Colonic mucosa (tissue), 4 donors: ENCODE results near the gene ROR2. TPM values are rescaled to one million over a fixed set of nuclear protein-coding genes. Genes with fewer than 3 reads are reported as not detected.

Experiments used
- DNase-seq: peaks from one replicate; pipeline ENCODE4 v3.0.0-alpha.2; 2020
- H3K27ac ChIP-seq: fragments of 200-600 bp; one replicate; pipeline ENCODE4 v1.8.0; 2021
- H3K27me3 ChIP-seq: fragments of 200-600 bp; one replicate; pipeline ENCODE4 v1.8.0; 2021
- H3K36me3 ChIP-seq: fragments of 200-600 bp; one replicate; pipeline ENCODE4 v1.8.0; 2021
- H3K4me1 ChIP-seq: fragments of 200-600 bp; one replicate; pipeline ENCODE4 v1.8.0; 2021; ENCODE audit warnings: mild to moderate bottlenecking
- H3K4me3 ChIP-seq: fragments of 200-600 bp; one replicate; pipeline ENCODE4 v1.8.0; 2021
- H3K9ac ChIP-seq, 2 donors: one replicate each; pipeline ENCODE4 v1.7.0; 2013; ENCODE audit warnings: control low read depth in 2 of 2, low read depth in 2 of 2, low read length in 2 of 2
- H3K9me3 ChIP-seq: fragments of 200-600 bp; one replicate; pipeline ENCODE4 v1.8.0; 2021
- CTCF ChIP-seq: fragments of 200-600 bp; IDR thresholded peaks from one replicate; pipeline ENCODE4 v1.8.0; 2022; ENCODE audit warnings: antibody characterized with exemption, mild to moderate bottlenecking
- intact Hi-C: fragments of 100-400 bp; cut with DNase I; formaldehyde crosslinking; loops from one replicate; pipeline ENCODE4 v1.14.1; 2022
- total RNA-seq, 2 donors: library from RNA; stranded (reverse); fragmentation: NEBNext Ultra II Directional in 1 of 2; extraction: Animal tissue kit (Norgen Biotek cat#: 25700) in 1 of 2; gene quantifications; one replicate each; pipeline ENCODE4 v1.2.1, GENCODE V29; 2021
- donor health status: healthy.
- donor health status: DM: no; HTN: no; CAD: no.
- donor health status: DM: no; HTN: no; CAD: no.

The ROR2 gene
- total RNA-seq, 2 donors from 2014 or later = 1.7 to 9.1 TPM

GRCh38 chr9:91741522-91741921 lies 208.5 kb downstream of the ROR2 start:
- Histone ChIP-seq H3K4me1 (no peaks in the 10 kb centered on the region), H3K4me3 (no peak overlapping the region), H3K27me3 (no peaks in the 10 kb centered on the region), H3K27ac (no peak overlapping the region), H3K9me3 (no peaks in the 10 kb centered on the region), H3K36me3 (no peaks in the 10 kb centered on the region), H3K9ac (no peak overlapping the region)
- DNase-seq = no peak
- no peak for TF ChIP-seq CTCF
- intact Hi-C loops = no loop called here

- Histone ChIP-seq H3K27ac (no peak overlapping the region), H3K4me3 (no peak overlapping the region), H3K9me3 (no peaks in the 10 kb centered on the region), H3K4me1 (no peaks in the 10 kb centered on the region), H3K27me3 (no peaks in the 10 kb centered on the region), H3K36me3 (no peaks in the 10 kb centered on the region), H3K9ac (no peak overlapping the region)
- intact Hi-C loops = no loop called here
- DNase-seq = peak; percentile 34
- no peak for TF ChIP-seq CTCF
These were observed 209.3 kb downstream of the ROR2 start for GRCh38 chr9:91740701-91741100.

- no peak overlapping the region for H3K27ac ChIP-seq
- no peak overlapping the region for H3K4me3 ChIP-seq
- H3K27me3 ChIP-seq = no peaks in the 10 kb centered on the region
- no peak for TF ChIP-seq CTCF
- intact Hi-C loops = no loop called here
- H3K36me3 ChIP-seq = no peaks in the 10 kb centered on the region
- H3K4me1 ChIP-seq = no peaks in the 10 kb centered on the region
- no peaks in the 10 kb centered on the region for H3K9me3 ChIP-seq
- no peak for DNase-seq
- H3K9ac ChIP-seq = no peak overlapping the region
These were observed 213.0 kb downstream of the ROR2 start for GRCh38 chr9:91736898-91737601.

- Histone ChIP-seq H3K27ac (no peak overlapping the region), H3K9me3 (no peaks in the 10 kb centered on the region), H3K4me3 (no peak overlapping the region), H3K36me3 (no peaks in the 10 kb centered on the region), H3K9ac (no peak overlapping the region), H3K4me1 (no peaks in the 10 kb centered on the region), H3K27me3 (no peaks in the 10 kb centered on the region)
- TF ChIP-seq CTCF = no peak
- intact Hi-C loops = no loop called here
- no peak for DNase-seq
These were observed 213.7 kb downstream of the ROR2 start for GRCh38 chr9:91736311-91736710.

GRCh38 chr9:91735049-91735448 lies 215.0 kb downstream of the ROR2 start:
- no peaks in the 10 kb centered on the region for H3K36me3 ChIP-seq

More at GRCh38 chr9:91735049-91735448, 215.0 kb downstream of the ROR2 start:
- no peaks in the 10 kb centered on the region for H3K27me3 ChIP-seq
- H3K4me3 ChIP-seq = no peak overlapping the region
- no peaks in the 10 kb centered on the region for H3K9me3 ChIP-seq
- no peak for DNase-seq
- no peak for TF ChIP-seq CTCF
- intact Hi-C loops = no loop called here
- H3K4me1 ChIP-seq = no peaks in the 10 kb centered on the region
- no peak overlapping the region for H3K9ac ChIP-seq
- H3K27ac ChIP-seq = no peak overlapping the region
